C4-2B (cell line): Measurements from ENCODE around the gene RASGRP1.

Source experiments
- H3K27ac ChIP-seq: fragments of 450-650 bp; 2 replicates; pipeline ENCODE4 v1.5.1; 2017
- CTCF ChIP-seq: fragments of 450-650 bp; conservative IDR thresholded peaks from 2 replicates; pipeline ENCODE4 v1.5.1; 2017; ENCODE audit warnings: mild to moderate bottlenecking
- ZFX ChIP-seq: fragments of 450-650 bp; IDR thresholded peaks from 2 replicates; pipeline ENCODE4 v1.6.1; 2017

RASGRP1 gene

GRCh38 chr15:38506997-38507396 is 57.6 kb downstream of the RASGRP1 start:
- H3K27ac ChIP-seq = no peak overlapping the region
- TF ChIP-seq CTCF (no peak), ZFX (no peak)

DNA sequence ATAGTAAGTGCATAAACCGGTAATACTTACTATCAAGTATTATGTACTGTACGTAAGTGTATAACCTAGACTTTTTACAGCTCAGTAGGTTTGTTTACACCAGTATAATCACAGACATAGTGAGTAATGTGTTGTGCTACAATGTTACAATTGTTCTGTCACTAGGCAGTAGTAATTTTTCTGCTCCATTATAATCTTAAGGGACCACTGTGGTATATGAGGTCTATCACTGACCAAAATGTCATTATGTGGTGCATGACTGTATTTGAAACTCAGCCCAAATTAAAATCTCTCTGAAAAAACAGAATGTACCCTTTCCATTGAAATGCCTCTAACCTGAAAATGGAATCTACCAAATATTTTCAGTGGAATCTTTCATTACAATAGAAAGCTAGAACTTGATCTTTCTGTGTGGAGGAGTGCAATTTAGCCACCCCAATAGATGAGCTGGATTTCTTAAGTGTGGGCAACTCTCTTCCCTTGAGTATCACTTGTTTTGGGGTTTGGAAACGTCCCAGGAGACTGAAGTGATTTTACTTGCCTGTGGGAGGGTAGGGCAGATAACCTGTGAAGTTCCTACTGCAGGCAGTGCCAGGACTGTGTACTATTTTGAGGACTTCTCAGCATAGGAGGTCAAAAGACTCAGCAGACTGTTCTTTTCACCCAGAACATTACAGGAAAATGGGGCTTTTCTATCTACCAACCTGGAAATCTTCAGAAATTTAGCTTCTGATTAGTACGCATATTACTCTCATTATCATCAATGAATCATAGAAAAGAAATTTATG is 59.7 kb downstream of the RASGRP1 start:
- no peak overlapping the region for H3K27ac ChIP-seq
- no peak for TF ChIP-seq CTCF
- no peak for TF ChIP-seq ZFX

DNA sequence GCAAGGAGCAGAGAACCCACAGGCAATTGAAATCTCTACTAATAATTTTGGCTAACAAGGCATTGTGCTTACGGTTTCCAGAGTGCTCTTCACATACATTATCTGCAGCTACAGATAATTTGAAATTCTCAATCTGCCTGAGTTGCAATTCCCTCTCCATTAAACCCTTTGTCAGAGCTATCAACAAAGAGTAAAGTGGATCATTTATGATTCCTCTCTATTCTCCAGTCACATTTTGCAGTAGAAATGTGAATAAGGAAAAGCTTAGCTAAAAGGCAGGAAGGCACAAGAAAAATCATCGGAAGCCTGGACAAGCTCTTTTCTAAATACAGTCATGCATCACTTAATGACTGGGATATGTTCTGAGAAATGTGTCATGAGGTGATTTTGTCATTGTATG is 61.1 kb downstream of the RASGRP1 start:
- no peak for TF ChIP-seq CTCF
- TF ChIP-seq ZFX = no peak
- H3K27ac ChIP-seq = no peak overlapping the region

- H3K27ac ChIP-seq = no peak overlapping the region; the same call in 1 of the 2 replicates
- TF ChIP-seq CTCF (no peak), ZFX (no peak)
These were observed 65.0 kb downstream of the RASGRP1 start for GRCh38 chr15:38499651-38500050.

GRCh38 chr15:38496151-38496550 is 68.5 kb downstream of the RASGRP1 start:
- no peak overlapping the region for H3K27ac ChIP-seq
- TF ChIP-seq ZFX (no peak), CTCF (peak; percentile 8; the same call in 1 of the 2 replicates)

DNA sequence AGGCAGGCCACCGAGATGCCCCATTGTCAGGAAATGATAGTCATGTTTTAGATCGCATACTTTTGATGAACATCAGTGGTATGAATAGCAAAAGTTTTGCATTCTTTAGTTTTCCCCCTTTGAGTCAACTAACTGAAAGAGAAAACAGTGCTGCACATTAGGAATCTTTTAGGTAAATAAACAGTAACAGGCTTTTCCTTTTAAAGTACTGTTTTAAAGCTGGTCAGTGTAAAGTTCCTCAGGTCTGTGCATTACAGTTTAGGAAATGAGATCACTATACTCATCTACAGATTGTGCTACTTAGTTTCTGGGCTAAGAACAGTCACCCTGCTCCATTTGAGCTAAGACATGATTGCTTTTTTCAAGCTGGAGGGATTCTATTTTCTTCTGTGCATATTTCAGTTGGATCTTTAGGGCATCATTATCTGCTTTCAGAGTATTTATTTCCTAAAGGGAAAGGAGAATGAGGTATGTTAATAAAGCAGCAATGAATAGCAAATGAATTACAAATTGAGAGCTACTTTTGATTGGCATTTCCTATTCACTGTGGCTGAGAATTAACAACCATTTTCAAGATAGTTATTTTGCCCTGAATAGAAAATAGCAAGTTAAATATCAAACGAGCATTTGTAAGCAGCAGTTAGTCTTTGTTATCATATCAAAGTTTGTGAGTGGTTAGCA is 74.2 kb downstream of the RASGRP1 start:
- H3K27ac ChIP-seq = no peak overlapping the region
- TF ChIP-seq ZFX (no peak), CTCF (no peak)

- TF ChIP-seq ZFX = no peak
- no peak for TF ChIP-seq CTCF
- no peak overlapping the region for H3K27ac ChIP-seq
These were observed 77.2 kb downstream of the RASGRP1 start for GRCh38 chr15:38487378-38487777.
